Activated B cell treated with CpG ODN at 0.5 μM for 24 hours (primary cell): ENCODE measurements around the gene C1QC. TPM values are rescaled to one million over a fixed set of nuclear protein-coding genes. Genes with fewer than 3 reads are reported as not detected.
"Not testable (repeated sequence)": the region's sequence is repeated elsewhere in the genome, so short reads cannot be mapped to it uniquely, and the experiment has no call there.

Experiments used
- ATAC-seq: fragments of 200-7000 bp; cut with Tn5 transposase; one replicate; pipeline ENCODE4 v1.10.0; 2021; ENCODE audit warnings: low read depth, mild to moderate bottlenecking, moderate library complexity
- CTCF ChIA-PET: fragments of 350-600 bp; sonication (Branson Sonifier 250); formaldehyde crosslinking; loops from one replicate; lab custom pipeline; 2021; ENCODE audit warnings: antibody characterized with exemption; lab: Charles Lee
- POLR2A ChIA-PET: fragments of 350-600 bp; sonication (Branson Sonifier 250); formaldehyde crosslinking; loops from one replicate; lab custom pipeline; 2021; ENCODE audit warnings: antibody characterized with exemption; lab: Charles Lee
- DNase-seq: peaks from one replicate; pipeline ENCODE4 v3.0.0; 2022
- H3K27ac Mint-ChIP-seq: one replicate; pipeline ENCODE4 v1.8.0; 2020; ENCODE audit warnings: mixed read lengths
- H3K27me3 Mint-ChIP-seq: one replicate; pipeline ENCODE4 v1.8.0; 2021; ENCODE audit warnings: mixed read lengths
- H3K36me3 Mint-ChIP-seq: one replicate; pipeline ENCODE4 v1.8.0; 2021; ENCODE audit warnings: low read depth, mixed read lengths
- H3K4me1 Mint-ChIP-seq: one replicate; pipeline ENCODE4 v1.8.0; 2021; ENCODE audit warnings: mixed read lengths
- H3K4me3 Mint-ChIP-seq: one replicate; pipeline ENCODE4 v1.8.0; 2020; ENCODE audit warnings: mild to moderate bottlenecking, mixed read lengths
- H3K9me3 Mint-ChIP-seq: one replicate; pipeline ENCODE4 v1.8.0; 2020; ENCODE audit warnings: mixed read lengths
- CTCF ChIP-seq: fragments of 200-600 bp; IDR thresholded peaks from one replicate; pipeline ENCODE4 v1.8.0; 2022; ENCODE audit warnings: antibody characterized with exemption, mild to moderate bottlenecking
- intact Hi-C: fragments of 100-400 bp; cut with micrococcal nuclease; formaldehyde crosslinking; loops from one replicate; pipeline ENCODE4 v1.15.1; 2024
- total RNA-seq: library from RNA; stranded (reverse); gene quantifications from 2 replicates; pipeline ENCODE4 v1.2.3, GENCODE V29; 2022

Gene C1QC
- total RNA-seq, 1 donor from 2014 or later, result not detected

- intact Hi-C loops, result no loop called here
- H3K27ac Mint-ChIP-seq, result no peak overlapping the region
- ChIA-PET CTCF (no interaction called here), POLR2A (no interaction called here)
- no peak for DNase-seq
- no peaks in the 10 kb centered on the region for H3K9me3 Mint-ChIP-seq
- peaks cover 35% of the 10 kb centered on the region for H3K27me3 Mint-ChIP-seq
- no peak overlapping the region for H3K4me3 Mint-ChIP-seq
- no peak for ATAC-seq
- no peaks in the 10 kb centered on the region for H3K4me1 Mint-ChIP-seq
- no peaks in the 10 kb centered on the region for H3K36me3 Mint-ChIP-seq
- TF ChIP-seq CTCF, result no peak
These were observed 28.6 kb downstream of the C1QC start for GRCh38 chr1:22671999-22672398.

GRCh38 chr1:22673486-22674409 is 30.3 kb downstream of the C1QC start:
- TF ChIP-seq CTCF, result no peak
- Mint-ChIP-seq H3K36me3 (no peaks in the 10 kb centered on the region), H3K4me3 (no peak overlapping the region), H3K27ac (no peak overlapping the region), H3K4me1 (no peaks in the 10 kb centered on the region), H3K27me3 (peaks cover 35% of the 10 kb centered on the region), H3K9me3 (no peaks in the 10 kb centered on the region)
- intact Hi-C loops, result no loop called here
- ChIA-PET CTCF (no interaction called here), POLR2A (no interaction called here)
- no peak for ATAC-seq
- DNase-seq, result no peak

GRCh38 chr1:22674410-22674749 is 30.9 kb downstream of the C1QC start:
- ATAC-seq (no peak), DNase-seq (no peak)
- CTCF ChIA-PET, result no interaction called here
- Mint-ChIP-seq H3K27ac (no peak overlapping the region), H3K9me3 (no peaks in the 10 kb centered on the region), H3K27me3 (peaks cover 35% of the 10 kb centered on the region), H3K4me1 (no peaks in the 10 kb centered on the region), H3K4me3 (no peak overlapping the region), H3K36me3 (no peaks in the 10 kb centered on the region)
- TF ChIP-seq CTCF, result no peak
- intact Hi-C loops, result no loop called here
- POLR2A ChIA-PET, result no interaction called here

- H3K4me3 Mint-ChIP-seq, H3K9me3 Mint-ChIP-seq, H3K4me1 Mint-ChIP-seq, H3K36me3 Mint-ChIP-seq, DNase-seq, intact Hi-C loops, ATAC-seq, H3K27ac Mint-ChIP-seq, POLR2A ChIA-PET: not testable (repeated sequence)
- peaks cover 28% of the 10 kb centered on the region for H3K27me3 Mint-ChIP-seq
- CTCF ChIA-PET, result interaction anchor here (0.6 kb wide), 1 partner anchor 558 kb away, joined by 5 read pairs; no protein-coding TSS in a partner anchor
These were observed 32.7 kb downstream of the C1QC start for GRCh38 chr1:22676151-22676550.

GRCh38 chr1:22676916-22677583 is 33.6 kb downstream of the C1QC start:
- Mint-ChIP-seq H3K4me1 (no peaks in the 10 kb centered on the region), H3K27ac (no peak overlapping the region), H3K4me3 (no peak overlapping the region), H3K36me3 (no peaks in the 10 kb centered on the region), H3K27me3 (peaks cover 23% of the 10 kb centered on the region), H3K9me3 (no peaks in the 10 kb centered on the region)
- TF ChIP-seq CTCF, result no peak
- intact Hi-C loops, result no loop called here
- CTCF ChIA-PET, result no interaction called here
- POLR2A ChIA-PET, result no interaction called here
- DNase-seq, result no peak
- no peak for ATAC-seq
